Parietal lobe (tissue), 2 donors: Measurements from ENCODE around the gene ZSWIM4. TPM values are rescaled to one million over a fixed set of nuclear protein-coding genes. Genes with fewer than 3 reads are reported as not detected.
A peak's percentile ranks its signal among the peaks of the same experiment; 100 is the strongest.

Source experiments
- small RNA-seq: library from RNA; depleted of rRNA; stranded (forward); fragments of <200 nt; gene quantifications from one replicate; pipeline ENCODE3, GENCODE V24; 2014; ENCODE audit warnings: low replicate concordance
- total RNA-seq: library from RNA; depleted of rRNA; stranded (reverse); fragments of >200 nt; gene quantifications from one replicate; pipeline ENCODE4 v1.2.3, GENCODE V29; 2014

ZSWIM4 gene
- total RNA-seq, result 17.5 TPM

GRCh38 chr19:13794757-13795589 lies at the start of gene ZSWIM4:
Gene ZSWIM4 (plus strand): TSS chr19:13795443. CDS start chr19:13795649, 206 bp downstream.

GRCh38 chr19:13764101-13764807 lies 31.0 kb upstream of the ZSWIM4 start, which contains the start of gene MRI1:
Gene MRI1 (plus strand): TSS chr19:13764522. CDS start chr19:13764589, 67 bp downstream.

DNA sequence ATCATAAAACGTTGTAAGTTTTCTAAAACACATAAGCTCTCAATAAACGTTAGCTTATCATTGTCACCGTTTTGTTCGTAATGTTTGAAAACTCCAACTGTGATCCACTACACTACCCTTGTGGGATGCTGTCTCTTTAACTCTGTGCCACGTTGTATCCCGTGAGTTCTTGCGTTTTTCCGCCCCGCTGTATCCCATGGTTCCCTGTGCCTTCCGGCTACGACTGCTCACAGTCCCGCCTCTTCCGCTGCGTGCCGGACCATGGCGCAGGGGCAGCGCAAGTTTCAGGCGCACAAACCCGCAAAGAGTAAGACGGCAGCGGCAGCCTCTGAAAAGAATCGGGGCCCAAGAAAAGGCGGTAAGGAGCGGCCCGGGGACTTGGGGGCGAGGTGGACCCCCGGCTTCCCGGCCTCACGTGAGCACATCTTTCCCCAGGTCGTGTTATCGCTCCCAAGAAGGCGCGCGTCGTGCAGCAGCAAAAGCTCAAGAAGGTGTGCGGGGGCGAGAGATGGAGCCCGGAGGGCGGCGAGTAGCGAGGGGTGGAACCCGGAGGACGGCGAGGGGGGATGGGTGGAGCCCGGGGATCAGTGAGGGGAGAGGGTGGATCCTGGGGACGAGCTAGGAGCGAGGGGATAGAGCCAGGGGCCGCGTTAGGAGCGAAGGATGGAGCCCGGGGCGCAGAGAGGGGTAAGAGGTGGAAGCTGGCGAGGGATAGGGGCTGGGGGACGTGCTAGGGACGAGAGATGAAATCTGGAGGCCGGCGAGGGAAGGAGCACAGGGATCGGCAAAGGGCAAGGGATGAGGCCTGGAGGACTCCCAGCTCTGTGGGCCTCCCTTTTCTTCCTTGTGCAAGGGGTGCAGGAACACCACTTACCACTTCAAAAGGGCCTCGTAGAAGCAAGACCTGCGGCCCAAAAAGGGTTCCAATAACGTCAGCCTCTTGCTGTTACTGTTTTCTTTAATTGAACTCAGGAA lies 20.7 kb upstream of the ZSWIM4 start, which contains the start of gene C19orf53:
Gene C19orf53 (plus strand): TSS at position 240 of the 975 bp plus-strand sequence. CDS start 22 bp downstream, at position 262.

GRCh38 chr19:13876834-13877233 lies 81.6 kb downstream of the ZSWIM4 start, which contains the start of gene NANOS3:
Gene NANOS3 (plus strand): TSS chr19:13877134. CDS start chr19:13877249, 115 bp downstream.

Small RNA genes lying within 50 kb of the gene (small RNA-seq; reads per million reads assigned to genes)
- 1,661 reads per million, percentile 99 among the genes with 10 or more reads in this experiment for gene MIR181C
- gene MIR181D, result 265 reads per million, percentile 97 among the genes with 10 or more reads in this experiment
- gene RN7SL619P, result not detected

Other genes starting within 250 kb of the ZSWIM4 start
- gene MRI1, start 30.9 kb upstream of the ZSWIM4 start, total RNA-seq, result 32.9 TPM
- 18.2 TPM for gene C19orf53, start 21.0 kb upstream of the ZSWIM4 start, total RNA-seq
- gene NANOS3, start 81.7 kb downstream of the ZSWIM4 start, total RNA-seq, result 3.8 TPM
- gene BRME1, start 110.7 kb downstream of the ZSWIM4 start, total RNA-seq, result 21.9 TPM
- 20.0 TPM for gene CC2D1A, start 110.8 kb downstream of the ZSWIM4 start, total RNA-seq
- gene PODNL1, start 143.0 kb downstream of the ZSWIM4 start, total RNA-seq, result not detected
- 19.1 TPM for gene DCAF15, start 157.1 kb downstream of the ZSWIM4 start, total RNA-seq
- gene RFX1, start 210.9 kb downstream of the ZSWIM4 start, total RNA-seq, result 4.4 TPM
- gene RLN3, start 232.7 kb downstream of the ZSWIM4 start, total RNA-seq, result not detected
- gene IL27RA, start 236.3 kb downstream of the ZSWIM4 start, total RNA-seq, result 5.6 TPM